GM21390 (cell line): ENCODE data around the gene SPATA24.
"Not testable (repeated sequence)": the region's sequence is repeated elsewhere in the genome, so short reads cannot be mapped to it uniquely, and the experiment has no call there.

Experiments
- ATAC-seq: cut with Tn5 transposase; IDR thresholded peaks from one replicate; pipeline ENCODE4 v1.9.1; 2021; ENCODE audit not compliant: unreplicated experiment

The SPATA24 gene, protein sequence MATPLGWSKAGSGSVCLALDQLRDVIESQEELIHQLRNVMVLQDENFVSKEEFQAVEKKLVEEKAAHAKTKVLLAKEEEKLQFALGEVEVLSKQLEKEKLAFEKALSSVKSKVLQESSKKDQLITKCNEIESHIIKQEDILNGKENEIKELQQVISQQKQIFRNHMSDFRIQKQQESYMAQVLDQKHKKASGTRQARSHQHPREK

DNA sequence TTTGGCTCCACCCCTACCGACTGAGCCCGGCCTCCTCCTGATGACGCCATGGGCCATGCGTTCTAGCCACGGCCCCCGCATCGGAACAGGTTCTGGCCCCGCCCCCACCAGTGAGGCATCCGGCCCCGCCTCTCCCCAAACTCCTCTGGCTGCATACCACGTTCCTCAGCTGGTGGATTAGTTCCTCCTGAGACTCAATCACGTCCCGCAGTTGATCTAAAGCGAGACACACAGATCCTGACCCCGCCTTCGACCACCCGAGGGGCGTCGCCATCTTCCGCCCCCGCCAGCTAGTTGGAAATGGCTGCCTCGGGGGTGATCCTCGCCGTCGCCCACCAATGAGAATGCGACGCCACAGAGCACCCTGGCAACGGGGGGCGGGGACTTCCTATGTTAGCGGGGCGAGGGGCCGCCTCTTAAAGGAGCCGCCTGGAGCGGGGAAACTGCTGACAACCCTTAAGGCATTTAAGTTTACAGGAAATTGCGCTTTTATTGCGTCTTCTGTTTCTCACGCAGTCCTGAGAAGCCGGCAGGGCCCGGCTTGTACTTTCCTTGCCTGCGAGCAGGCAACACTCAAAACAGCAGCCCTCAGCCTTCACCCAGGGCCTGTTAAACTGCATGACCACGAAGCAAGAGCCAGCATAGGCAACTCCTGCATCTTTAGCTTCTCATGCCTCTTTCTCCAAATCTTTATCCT, at the start of gene SPATA24:
SPATA24 (minus strand) TSS at position 303 of the 697 bp plus-strand sequence; CDS start at position 274, 29 bp downstream.
- peak; percentile 84 for ATAC-seq

- ATAC-seq, result no peak
Observed at GRCh38 chr5:139451878-139452660, 48.2 kb upstream of the SPATA24 start.

GRCh38 chr5:139451176-139451575, 47.3 kb upstream of the SPATA24 start:
- no peak for ATAC-seq

DNA sequence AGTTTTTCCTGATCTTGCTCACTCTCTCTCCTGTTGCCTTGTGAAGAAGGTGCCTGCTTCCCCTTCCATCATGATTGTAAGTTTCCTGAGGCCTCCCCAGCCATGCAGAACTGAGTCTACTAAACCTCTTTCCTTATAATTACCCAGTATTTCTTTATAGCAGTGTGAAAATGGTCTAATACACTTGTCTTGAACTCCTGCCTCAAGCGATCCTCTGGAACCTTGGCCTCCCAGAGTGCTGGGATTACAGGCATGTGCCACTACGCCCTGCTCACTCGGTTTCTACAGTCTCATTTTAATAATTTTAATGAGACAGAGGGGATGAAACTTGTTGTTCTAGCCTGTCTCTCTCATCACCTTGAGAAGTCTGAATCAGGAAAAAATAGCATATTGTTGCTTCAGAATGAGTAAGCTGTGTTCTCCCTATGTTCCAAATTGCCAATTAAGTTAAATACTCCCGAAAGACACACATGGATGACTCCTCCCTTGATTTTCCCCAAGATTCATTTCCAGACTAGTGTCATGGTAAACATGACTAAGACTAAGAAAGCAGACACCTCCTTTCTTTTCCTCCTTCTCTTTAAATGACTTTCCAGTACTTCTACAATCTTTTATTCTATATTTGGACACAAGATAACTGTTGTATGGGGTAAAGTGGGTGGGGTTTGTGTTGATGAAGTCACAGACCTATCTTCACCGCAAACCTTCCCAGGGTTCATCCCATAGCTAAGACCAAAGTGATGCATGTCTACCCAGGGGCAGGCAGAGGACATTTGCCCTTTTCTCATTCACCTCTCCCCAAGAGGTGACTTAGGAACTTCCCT, 43.3 kb upstream of the SPATA24 start:
- no peak for ATAC-seq

GRCh38 chr5:139445325-139446170, 41.7 kb upstream of the SPATA24 start:
- no peak for ATAC-seq

DNA sequence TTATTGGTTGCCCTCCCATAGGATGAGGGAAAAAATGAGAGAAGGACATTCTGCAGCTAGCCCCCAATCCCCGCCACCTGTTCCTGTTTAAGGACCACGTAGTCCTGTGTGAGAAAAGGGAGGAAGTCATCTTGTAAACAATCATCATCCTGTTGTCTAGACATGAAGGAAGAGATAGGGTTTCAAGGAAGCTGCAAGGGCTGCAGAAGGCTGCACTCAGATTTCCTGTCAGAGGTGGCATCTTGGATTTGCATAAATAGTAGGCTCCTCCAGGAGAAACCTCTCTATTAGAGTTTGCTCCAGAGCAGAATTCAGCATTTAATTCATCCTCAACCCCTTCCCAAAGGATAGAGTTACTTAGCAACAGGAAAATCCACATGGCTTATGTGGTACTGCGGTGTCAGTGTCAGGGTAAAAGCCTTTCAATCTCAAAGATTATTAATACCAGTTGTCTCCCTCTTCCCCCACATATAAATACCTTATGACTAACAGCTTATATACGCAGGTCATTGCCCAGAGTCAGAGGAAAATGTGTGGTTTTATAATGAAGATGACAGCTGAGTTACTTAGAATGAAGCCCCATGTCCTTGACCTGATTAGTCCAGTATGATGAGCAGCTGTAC, 40.1 kb upstream of the SPATA24 start:
- no peak for ATAC-seq

DNA sequence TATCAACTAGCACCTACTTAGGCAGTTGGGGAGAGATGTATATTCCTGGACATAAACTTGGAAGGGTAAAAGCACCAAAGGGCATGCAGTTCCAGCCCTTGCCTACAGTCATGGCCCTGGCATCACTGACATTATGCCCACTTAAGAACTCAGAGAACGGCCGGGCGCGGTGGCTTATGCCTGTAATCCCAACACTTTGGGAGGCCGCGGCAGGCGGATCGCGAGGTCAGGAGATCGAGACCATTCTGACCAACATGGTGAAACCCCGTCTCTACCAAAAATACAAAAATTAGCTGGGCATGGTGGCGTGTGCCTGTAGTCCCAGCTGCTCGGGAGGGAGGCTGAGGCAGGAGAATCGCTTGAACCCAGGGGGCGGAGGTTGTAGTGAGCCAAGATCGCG, 36.5 kb upstream of the SPATA24 start:
- ATAC-seq, result not testable (repeated sequence)

GRCh38 chr5:139439013-139439903, 35.4 kb upstream of the SPATA24 start, which contains the start of gene DNAJC18:
Gene DNAJC18, minus strand, starts transcription at chr5:139439525. Its CDS starts 80 bp downstream, at chr5:139439445.
- ATAC-seq, result peak; percentile 96

GRCh38 chr5:139438707-139439012, 34.8 kb upstream of the SPATA24 start:
- no peak for ATAC-seq

DNA sequence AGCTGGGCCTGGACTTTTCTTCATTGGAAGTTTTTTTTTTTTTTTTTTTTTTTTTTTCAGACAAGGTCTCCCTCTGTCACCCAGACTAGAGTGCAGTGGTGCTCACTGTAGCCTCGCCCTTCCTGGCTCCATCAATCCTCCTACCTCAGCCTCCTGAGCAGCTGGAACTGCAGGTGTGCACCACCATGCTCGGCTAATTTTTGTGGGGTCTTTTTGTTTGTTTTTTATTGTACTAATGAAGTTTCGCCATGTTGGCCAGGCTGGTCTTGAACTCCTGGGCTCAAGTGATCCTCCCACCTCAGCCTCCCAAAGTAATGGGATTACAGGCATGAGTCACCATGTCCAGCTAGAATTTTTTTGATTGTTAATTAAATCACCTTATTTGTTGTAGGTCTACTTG, 31.8 kb upstream of the SPATA24 start:
- ATAC-seq, result no peak

GRCh38 chr5:139431706-139432105, 27.8 kb upstream of the SPATA24 start:
- ATAC-seq, result no peak

GRCh38 chr5:139430015-139430414, 26.1 kb upstream of the SPATA24 start:
- no peak for ATAC-seq

- no peak for ATAC-seq
Observed at GRCh38 chr5:139426203-139426885, 22.5 kb upstream of the SPATA24 start.

DNA sequence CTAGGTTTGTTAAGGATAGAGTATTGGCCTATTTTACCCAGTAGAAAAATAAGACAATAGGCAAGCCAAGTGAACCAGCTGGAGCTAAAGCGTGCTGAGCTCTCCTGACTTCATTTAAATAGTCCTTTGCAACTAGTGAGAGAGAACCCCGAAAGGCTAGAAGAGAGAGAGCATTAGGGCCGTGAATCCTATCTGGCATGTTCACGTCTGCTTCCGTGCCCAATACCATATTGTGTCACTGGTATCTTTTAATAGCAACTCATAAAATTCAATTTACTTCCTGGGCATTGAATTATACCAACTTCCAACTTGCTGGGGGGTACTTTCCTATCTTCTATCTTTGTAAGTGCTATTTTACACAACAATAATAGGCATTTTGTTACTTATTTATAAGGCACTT, 21.6 kb upstream of the SPATA24 start:
- no peak for ATAC-seq

GRCh38 chr5:139422307-139422893, 18.5 kb upstream of the SPATA24 start:
- no peak for ATAC-seq

DNA sequence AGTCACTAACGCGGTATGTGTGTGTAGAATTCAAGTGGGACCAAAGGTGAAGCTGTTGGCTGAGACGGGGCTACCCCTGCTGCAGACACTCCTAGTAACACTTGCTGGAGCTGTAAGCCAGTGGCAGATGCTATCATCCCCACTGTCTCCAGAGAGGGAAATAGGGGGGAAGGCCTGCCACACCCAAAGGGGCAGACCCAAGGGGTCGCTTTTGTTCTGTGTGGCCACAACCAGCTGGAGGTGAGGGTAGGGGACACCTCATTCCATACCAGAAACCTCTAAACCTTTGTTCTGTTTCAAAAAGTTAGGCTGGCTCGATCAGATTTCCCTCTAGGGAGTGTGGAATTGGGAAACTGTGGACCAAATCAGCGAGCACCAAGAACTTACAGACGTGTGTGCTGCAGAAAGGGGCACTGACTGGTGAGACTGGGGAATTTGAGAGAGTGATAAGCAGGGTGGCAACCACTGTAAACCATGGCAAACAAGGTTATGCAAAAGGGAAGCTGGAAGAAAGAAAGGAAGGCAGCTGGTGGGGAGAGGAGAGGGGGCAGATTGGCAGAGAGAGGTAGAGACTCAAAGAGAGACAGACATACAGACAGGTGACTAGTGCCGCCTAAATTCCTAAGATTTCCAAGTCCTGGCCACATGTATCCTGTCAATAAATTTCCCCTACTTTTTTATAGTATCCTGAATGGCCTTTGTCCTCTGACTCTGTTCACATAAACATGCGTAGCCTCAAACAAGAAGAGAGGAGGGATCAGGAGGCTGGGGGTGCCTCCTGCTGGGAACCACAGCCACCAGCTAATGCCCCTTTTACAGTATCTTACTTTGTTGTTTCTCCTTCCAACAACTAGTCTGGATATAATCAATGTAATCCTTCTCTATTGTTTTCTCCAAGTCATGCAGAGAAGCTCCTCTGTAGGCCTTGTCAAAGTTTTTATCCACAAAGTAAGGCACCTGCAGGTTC, 15.6 kb upstream of the SPATA24 start:
- ATAC-seq, result no peak

DNA sequence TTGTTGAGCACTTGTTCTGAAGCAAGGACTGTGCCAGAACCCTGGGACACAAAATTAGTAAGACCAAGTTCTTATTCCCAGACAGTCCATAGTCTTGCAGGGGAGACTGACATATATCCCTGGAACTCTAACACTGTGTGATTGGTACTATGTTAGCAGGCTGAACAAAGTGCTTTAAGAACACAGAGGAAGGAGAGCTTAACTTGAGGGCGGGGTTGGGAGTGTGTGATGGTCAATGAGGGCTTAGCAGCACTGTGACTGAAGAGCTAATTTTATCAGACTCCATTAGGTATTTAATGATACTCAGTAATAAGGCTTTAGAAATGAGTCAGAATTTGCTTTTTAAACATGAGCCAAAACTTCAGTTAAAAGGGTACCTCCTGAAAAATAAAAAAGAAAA, 14.9 kb upstream of the SPATA24 start:
- ATAC-seq, result no peak
